GM19395 (cell line): ENCODE results near the gene BMPR1B.
A peak's percentile ranks its signal among the peaks of the same experiment; 100 is the strongest.

ENCODE experiments used
- ATAC-seq: cut with Tn5 transposase; IDR thresholded peaks from one replicate; pipeline ENCODE4 v1.9.1; 2021; ENCODE audit warnings: mild to moderate bottlenecking, moderate library complexity; ENCODE audit not compliant: unreplicated experiment

Gene BMPR1B

DNA sequence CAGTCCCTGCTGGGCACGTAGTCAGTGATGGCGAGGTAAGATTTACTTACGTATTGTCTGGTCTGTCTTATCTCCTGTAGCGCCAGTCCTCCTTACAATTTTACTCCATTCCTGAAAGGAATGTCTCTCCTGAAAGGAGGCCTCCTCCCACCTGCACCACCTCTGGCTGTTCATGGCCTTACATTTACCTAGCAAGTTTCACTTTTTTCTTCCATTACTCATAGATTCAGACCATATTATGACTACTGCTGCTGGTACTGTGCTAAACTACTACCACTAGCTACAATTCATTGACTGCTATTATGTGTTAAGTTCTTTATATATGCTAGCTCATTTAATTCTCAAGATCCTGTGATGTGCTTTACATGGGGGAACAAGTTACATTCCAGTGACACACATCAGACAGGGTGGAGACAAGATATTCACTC lies 189.9 kb downstream of the BMPR1B start:
- ATAC-seq = no peak

DNA sequence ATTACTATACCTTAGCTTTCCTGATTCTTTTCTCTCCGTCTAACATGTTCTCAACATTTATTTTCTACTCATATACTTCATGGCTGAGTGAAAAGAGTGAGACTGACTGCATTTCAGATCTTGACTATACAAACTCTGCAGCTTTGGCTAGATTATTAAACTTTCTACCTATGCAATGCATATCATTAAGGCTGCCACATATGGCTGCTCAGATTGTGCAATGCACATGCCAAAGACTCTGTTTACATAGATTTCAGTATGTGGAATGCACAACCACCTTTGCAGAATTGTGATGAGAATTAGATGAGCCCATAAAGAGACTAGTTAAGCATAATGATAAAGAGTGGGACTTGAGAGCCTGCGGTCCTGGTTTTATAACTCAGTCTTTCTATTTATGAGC lies 196.5 kb downstream of the BMPR1B start:
- ATAC-seq = no peak

GRCh38 chr4:94957030-94957429 lies 199.3 kb downstream of the BMPR1B start:
- ATAC-seq = no peak

DNA sequence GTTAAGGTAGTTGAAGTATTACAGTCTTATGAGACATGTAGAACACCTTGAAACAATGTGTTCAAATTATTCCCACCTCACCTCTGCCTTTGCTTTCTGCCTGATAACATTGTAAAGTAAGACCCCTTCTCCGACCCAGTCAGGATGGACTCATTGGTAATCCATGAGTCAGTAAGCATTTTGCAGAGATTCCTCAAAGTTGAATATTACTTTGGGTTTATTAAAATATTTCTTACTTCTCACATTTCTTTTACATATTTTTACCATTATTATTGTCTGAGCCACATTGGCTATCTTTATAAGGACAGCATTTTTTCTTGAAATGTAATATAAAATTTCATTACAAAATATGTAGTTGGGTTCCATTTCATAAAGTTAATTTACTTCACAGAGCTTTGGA lies 201.6 kb downstream of the BMPR1B start:
- ATAC-seq = no peak

GRCh38 chr4:94960708-94961107 lies 203.0 kb downstream of the BMPR1B start:
- no peak for ATAC-seq

DNA sequence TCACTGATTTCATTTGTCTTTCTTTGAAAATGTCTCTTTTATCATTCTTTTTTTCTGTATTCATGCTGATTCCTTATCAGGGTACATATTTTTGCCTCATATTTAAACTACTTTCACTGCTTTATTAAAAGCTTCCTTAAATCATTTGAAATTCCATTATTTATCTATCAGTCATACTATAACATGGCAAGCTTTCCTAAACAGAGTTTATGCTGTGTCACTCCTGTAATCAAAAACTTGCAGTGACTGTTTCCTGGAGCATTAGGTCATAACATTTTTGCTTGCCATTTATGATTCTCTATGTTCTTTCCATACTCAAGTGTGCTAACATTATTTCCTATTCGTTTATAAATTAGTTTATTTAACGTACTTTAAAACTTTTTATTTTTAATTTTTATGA lies 203.7 kb downstream of the BMPR1B start:
- no peak for ATAC-seq

DNA sequence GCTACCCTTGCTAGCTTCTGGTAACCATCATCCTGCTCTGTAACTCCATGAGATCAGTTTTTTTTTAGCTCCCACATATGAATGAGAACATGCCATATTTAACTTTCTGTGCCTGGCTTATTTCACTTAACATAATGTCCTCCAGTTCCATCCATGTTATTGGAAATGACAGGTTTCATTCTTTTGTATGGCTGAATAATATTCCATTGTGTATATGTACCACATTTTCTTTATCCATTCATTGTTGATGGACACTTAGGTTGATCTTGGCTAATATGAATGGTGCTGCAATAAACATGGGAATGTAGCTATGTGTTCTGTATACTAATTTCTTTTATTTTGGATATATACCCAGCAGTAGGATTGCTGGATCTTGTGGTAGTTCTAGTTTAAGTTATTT lies 204.7 kb downstream of the BMPR1B start:
- no peak for ATAC-seq

DNA sequence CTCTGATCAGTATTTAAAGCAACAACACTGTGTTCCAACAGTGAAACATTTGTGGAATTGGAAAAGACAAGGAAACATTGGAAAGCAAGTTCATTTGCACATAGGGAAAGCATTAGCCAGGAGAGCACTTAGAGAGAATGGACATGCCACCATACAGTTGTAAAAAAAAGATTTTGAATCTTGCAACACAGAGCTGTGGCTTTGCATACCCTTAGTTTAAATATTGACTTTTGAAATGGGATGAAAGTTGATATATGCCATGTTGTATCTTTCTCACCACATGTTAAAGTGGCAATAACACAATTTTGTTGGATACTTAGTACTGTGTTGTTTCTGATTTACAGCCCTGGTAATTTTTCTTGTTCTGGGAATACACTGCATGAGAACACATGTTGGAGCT lies 208.1 kb downstream of the BMPR1B start:
- no peak for ATAC-seq

DNA sequence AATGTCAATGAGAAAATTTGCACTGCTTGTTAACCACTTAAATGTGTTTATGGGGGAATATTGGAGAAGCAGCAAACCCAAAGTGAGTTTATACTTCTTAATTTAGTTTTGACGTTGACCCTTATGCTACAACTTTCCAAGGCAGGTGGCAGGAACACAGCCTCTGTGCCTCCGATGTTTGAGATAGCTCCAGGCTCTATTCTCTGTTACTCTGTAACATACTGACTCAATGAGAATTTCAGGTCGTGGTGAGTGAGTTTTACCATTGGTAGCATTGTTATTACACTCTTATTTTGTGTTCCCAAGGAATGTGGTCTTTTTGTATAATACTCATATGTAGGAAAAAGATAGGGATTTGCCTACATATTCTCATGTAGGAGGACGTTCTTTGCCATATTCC lies 210.7 kb downstream of the BMPR1B start:
- ATAC-seq = no peak

DNA sequence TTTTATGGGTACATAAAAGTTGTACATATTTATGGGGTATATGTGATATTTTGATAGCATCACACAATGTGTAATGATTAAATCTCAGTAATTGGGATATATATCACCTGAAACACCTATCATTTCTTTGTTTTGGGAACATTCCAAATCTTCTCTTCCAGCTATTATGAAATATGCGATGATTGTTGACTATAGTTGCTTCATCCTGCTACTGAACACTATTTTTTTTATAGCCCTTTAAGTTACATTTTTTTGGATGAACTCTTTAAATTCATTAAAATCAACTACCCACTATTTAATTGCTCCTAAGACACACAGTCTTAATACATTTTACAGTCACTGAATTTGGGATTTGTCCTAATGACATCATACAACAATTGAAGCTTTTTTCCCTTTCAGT lies 212.9 kb downstream of the BMPR1B start:
- no peak for ATAC-seq

- ATAC-seq = no peak
These were observed 217.0 kb downstream of the BMPR1B start for GRCh38 chr4:94974773-94975172.

DNA sequence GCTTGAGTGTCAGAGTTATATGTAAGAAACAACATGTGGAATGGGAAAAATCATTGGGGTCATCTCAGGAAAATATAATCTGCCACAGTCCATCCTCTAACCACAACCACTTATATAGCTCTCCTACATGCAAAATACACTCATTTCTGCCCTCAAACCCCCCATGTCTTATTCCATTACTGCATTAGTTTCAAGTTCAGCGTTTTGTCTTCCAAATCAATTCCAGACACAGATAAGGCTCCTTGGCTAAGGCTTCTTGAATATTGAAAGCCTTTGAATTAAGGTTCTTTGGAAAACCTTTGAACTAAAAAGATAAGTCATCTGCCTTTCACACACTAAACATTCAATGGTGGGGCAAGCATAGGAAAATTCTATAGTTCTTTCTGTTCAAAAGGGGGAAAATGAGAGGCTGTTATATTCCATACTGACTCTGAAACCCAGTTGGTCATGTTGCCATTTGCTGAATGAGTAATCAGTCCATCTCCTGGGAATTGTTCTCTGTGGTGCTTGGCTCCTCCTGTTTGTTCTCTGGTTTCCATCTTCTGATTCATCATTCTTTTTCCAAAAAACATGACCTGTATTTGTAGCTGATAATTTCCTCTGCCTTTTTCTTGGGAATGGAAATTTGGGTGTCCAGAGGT lies 218.7 kb downstream of the BMPR1B start:
- no peak for ATAC-seq

DNA sequence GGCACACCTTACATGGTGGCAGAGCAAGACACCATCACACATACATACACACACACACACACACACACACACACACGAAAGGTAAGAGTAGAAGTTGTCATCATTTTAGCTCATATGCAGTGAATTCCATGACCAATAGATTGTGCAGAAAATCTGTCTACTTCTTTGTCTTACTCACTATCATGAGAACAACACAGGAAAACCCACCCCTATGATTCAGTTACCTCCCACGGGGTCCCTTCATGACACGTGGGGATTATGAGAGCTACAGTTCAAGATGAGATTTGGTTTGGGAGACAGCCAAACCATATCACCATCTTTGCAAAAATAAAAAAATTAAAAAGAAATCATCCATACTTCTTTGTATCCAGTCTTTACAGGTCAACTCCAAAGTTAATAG lies 221.1 kb downstream of the BMPR1B start:
- ATAC-seq = no peak

DNA sequence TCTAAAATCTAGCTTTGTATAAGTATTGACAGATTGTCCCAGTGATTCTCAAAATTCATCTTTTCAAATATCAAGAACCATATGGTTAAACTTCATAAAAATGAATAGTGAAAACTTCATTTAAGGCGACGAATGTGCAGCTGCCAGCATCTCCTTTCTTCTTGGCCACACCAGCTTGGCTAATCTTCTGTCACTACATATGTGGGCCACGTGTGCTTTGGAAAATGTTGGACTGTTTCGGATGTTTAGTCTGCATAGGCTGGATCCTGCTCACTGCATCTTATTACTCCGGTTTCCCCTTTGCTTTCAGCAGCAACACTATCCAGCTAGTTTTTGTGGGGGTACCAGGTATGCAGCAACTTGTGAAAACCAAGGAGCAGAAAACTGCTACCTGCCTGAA lies 221.9 kb downstream of the BMPR1B start:
- no peak for ATAC-seq

- ATAC-seq = peak; percentile 59
These were observed 238.1 kb downstream of the BMPR1B start for GRCh38 chr4:94995684-94996394.

DNA sequence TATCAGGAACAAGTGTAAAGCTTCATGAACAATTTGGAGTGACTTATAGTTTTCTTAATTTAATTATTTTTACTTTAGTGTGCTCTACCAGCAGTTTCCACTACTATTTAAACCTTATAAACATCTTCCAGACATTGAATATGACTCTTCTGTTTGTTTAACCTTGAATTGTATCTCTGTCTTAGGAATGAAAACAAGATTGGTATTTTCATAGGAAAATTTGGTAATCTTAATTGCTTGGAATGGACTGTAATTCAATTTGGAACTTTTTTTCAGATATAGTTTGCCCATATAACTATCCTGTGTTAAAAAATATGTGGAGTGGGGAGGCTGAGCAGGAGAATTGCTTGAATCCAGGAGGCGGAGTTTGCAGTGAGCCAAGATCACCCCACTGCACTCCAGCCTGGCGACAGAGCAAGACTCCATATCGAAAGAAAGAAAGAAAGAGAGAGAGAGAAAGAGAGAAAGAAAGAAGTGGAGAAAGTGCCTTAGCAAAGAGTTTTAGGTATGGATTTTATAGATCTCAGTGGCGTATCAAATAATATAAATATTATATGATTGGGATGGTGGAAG lies 242.4 kb downstream of the BMPR1B start:
- ATAC-seq = no peak

GRCh38 chr4:95004912-95005311 lies 247.2 kb downstream of the BMPR1B start:
- no peak for ATAC-seq

- no peak for ATAC-seq
These were observed 250.2 kb downstream of the BMPR1B start for GRCh38 chr4:95007998-95008397.

GRCh38 chr4:95013236-95013635 lies 255.5 kb downstream of the BMPR1B start:
- ATAC-seq = no peak

DNA sequence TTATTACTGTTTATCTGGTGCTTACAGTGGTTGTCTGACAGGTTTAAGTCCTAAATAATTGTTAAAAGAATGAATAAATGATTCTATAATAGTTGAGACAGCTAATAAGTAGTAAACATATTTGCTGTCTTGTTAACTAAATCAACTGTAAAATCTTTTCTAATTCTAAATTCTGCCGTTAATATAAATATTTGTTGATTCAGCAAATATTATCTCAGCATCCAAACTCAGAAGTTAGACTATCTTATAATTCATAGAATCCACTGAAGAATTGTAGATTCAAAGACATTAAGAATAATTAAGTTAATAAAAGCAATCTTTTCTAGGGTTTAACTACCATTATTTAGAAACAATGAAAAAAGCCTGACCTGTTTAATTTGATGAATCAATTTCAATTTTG lies 256.3 kb downstream of the BMPR1B start:
- ATAC-seq = no peak

- no peak for ATAC-seq
These were observed 259.7 kb downstream of the BMPR1B start for GRCh38 chr4:95017305-95018064.

DNA sequence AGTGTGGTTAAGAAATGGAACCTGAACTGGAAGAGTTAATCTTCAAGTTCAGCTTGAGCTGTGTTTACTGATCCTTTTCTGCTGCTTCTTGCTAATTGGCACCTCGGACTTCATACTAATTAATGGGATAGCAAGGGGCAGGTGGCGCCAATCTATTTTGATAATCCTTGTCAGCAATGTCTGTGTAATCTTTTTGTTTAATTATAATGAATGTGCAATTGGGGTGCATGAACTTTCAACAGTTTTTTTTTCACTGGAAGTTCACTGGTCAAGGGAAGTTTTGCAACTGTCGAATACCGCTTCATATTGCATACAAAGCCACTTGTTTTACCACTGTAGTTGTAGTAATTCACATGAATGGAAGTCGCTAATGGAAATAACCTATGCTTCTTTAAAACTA lies 261.0 kb downstream of the BMPR1B start:
- ATAC-seq = no peak
